Ramos (cell line): Measurements from ENCODE around the gene POLR3F.

Experiments used
- in situ Hi-C: fragments of 300-500 bp; cut with MboI; formaldehyde crosslinking; loops from one replicate; pipeline ENCODE4 v1.14.3; 2022; ENCODE audit warnings: low sequenced_read_pairs; ENCODE audit not compliant: unreplicated experiment

The POLR3F gene, protein sequence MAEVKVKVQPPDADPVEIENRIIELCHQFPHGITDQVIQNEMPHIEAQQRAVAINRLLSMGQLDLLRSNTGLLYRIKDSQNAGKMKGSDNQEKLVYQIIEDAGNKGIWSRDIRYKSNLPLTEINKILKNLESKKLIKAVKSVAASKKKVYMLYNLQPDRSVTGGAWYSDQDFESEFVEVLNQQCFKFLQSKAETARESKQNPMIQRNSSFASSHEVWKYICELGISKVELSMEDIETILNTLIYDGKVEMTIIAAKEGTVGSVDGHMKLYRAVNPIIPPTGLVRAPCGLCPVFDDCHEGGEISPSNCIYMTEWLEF

DNA sequence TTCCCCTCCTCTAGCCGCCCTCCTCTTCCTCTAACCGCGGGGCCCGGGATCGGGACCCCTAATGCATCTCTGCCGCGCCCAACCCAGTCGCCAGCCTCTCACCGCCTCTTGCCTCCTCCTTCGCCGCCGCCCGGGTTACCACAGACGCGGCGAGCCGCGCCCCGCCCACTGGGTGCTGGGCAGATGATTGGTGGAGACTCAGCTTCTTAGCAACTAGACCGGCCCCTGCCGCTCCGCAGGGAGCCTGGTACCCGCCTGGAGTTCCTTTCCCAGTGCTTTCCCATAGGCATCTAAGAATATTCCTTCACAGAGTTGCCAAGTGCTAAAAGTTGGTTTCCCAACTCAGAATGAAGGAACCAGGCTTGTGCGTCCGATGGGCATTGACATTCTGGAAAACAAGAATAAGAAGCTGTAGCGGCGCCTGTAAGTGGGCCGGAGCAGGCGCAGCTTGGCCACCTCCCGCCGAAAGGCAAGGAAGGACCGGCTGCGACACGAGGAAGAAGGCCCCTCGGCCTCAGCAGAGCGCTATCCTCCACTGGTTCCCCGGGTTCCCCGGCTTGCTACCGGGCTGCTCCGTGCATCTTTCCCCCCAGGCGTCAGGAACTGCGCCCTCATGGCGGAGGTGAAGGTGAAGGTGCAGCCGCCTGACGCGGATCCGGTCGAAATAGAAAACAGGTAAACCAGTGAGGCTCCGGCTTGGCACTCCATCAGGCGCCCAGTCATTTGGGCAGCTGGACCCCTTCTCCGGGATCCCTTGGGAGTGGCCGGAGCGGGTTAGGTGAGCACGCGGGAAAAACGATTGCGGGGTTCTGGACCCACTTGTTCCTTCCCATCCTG lies at the start of gene POLR3F, which contains the start of gene DZANK1:
TSS of gene POLR3F (plus strand) at position 497 of the 837 bp plus-strand sequence. CDS start at position 614, 117 bp downstream.
TSS of gene DZANK1 (minus strand) at position 137 of the 837 bp plus-strand sequence. CDS start 1,672 bp downstream, outside the sequence.
- in situ Hi-C loops = no loop called here

DNA sequence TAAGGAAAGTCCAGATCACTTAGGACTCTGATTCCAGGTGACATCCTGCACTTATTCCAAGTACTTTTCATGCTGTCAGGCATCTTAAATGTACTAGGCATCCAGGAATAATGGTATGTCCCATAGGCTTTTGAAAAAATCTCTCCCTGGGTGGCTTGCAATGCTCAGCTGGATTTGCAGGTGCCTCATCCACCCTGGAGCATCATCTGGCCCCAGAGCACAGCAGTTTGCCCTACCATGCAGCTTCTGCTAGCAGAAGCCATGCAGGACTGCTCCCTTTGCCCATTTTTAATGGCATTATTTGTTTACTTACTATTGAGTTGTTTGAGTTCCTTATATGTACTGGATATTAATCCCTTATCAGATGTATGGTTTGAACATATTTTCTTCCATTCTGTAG lies 45.6 kb upstream of the POLR3F start:
- in situ Hi-C loops = no loop called here

DNA sequence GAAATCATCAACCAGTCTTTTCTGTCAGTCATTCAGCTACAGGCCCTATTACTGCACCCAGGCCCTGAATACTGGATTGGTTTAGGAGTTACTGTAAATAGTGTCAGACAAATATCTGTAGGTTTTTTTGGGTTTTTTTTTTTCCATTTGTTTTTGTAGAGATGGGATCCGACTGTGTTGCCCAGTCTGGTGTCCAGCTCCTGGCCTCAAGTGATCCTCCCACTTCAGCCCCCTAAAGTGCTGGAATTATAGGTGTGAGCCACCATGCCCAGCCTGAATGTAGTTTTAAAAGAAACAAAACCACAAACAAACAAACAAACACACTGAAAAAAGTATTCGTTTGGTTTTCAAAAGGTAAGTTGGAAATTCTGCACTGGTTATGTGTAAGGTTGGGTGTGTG lies 40.0 kb upstream of the POLR3F start:
- in situ Hi-C loops = no loop called here

DNA sequence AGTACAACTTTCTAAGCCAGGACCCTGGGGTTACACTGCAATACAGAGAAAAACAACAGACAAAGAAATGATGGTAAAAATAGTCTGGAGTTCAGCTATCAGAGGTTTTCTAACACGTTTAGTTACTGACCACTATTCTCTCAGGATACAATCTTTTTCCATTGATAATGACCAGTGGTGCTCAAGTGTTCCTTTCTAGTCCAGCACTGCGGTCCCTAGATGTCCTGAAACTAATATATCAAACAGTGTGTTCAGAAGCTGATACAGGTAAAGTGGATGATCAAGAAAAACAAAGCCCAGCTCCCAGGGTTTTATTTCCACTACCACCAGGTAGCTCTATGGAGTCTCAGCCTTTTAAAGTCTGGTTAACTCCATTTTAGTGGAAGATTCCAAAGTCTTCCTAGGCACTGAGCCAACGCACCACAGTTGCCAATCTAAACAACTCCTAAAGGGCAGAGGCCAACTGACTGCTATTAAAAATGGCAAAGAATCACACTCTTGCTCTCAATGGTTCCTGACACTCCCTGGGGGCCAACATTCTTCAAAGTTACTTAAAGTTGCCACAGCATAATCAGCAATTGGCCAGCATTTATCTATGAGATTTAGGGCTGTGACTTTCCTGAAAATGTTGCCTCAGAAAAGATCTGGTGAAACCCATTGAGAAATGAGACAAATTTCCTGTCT lies 38.6 kb upstream of the POLR3F start:
- in situ Hi-C loops = no loop called here

DNA sequence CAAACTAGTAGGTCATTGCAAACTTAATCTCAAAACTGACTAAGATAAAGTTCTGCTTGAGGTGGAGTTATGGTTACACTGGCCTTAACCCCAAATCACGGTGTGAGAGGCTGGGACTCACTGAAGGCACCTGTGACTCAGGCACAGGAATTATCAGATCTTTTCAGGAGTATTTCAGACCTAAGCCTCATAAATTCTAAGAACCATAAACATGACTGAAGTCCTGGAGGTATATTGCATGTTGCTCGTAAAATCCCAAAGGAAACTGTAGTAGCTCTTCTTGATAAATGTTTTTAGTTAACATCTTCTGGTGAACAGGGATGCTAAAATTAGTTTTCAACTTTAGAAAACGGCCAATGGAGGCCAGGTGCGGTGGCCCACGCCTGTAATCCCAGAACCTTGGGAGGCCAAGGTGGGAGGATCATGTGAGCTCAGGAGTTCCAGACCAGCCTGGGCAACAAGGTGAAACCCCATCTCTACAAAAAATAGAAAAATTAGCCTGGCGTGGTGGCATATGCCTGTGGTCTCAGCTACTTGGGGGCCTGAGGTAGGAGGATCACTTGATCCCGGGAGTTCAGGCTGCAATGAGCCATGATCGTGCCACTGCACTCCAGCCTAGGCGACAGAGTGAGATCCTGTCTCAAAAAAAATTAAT lies 36.9 kb upstream of the POLR3F start:
- in situ Hi-C loops = no loop called here

DNA sequence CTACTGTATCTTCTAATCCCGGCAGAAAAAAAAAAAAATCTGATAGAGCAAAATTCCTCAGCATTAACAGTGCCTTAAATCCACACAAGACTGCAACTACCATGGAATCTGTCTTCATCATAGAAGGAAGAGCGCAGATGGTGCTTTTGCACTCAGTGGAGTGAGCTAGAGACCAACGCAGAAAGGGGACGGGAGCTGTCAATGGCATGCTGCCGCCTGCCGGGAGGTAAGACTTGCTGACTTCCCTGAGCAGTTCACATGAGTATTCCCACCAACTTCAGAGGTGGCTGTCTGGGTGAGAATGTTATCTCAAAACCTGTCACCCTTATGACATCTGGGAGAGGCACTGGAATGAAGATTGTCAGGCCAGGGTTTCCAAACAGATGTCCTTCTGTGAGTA lies 36.0 kb upstream of the POLR3F start:
- in situ Hi-C loops = no loop called here

DNA sequence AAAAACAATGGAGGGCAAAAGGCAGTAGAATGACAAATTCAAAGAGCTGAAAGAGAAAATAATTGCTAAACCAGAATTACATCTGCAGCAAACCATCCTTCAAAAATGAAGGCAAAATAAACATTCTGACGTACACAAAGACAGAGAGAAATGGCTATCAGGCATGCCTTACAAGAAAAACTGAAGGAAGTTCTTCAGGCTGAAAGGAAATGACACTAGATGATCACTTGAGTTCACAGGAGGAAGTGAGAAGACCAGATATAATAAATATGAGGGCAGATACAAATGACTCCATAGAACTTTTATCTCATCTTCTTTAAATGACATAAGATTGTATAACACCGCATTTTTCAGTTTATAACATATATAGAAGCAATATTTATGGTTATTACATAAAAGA lies 30.3 kb upstream of the POLR3F start:
- in situ Hi-C loops = no loop called here

DNA sequence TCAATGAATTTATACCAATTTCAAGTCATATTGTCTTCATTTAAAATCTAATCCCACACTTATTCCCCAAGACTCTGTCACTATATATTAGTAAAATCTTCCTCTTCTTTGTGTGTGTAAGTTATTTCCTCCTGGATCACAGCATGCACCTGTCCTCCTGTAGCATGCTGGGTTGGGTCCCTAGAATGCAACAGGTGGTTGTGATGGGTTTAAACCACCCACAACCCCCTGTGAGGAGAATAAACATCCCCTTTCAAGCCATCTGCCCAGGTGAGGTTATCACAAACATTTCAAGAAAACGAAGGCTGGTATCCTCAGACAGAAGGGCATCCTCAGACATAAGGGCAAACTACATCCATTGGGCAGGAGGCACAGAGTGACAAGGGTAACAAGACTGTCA lies 26.8 kb upstream of the POLR3F start:
- in situ Hi-C loops = loop anchor here (10.0 kb wide), 1 partner anchor 56 kb away; no protein-coding TSS in a partner anchor

DNA sequence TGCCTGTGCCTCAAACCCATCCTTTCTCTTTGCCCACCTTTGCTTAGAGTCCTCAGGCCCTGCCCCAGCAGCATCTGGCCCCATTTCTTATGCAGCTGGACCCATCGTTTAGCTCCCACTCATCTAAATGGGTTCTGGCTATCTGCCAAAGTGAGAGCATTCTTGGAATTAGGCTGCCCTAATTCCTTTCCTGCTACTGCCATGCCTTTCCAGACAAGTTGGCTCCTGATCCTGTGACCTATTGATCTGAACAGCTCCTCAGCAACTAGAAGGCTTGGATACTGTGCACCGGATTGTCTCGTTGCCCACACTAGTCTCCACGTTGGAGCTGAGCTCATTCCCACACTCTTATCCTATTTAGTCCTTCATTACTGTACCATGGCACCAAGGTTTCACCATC lies 23.3 kb upstream of the POLR3F start:
- in situ Hi-C loops = loop anchor here (10.0 kb wide), 1 partner anchor 59 kb away; no protein-coding TSS in a partner anchor

DNA sequence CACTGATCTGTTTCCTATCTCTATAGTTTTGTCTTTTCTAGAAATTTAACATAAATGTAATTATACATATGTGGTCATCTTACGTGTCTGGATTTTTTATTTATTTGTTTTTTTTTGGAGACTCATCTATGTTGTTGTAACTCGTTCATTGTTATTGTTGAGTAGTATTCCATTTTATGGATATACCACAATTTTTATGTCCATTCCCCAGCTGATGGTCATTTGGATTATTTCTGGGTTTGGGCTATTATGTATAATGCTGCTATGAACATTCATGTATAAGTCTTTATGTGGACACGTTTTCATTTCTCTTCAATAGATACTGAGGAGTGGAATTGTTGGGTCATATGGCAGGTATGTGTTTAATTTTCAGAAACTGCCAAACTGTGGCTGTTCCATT lies 10.6 kb upstream of the POLR3F start:
- in situ Hi-C loops = no loop called here

DNA sequence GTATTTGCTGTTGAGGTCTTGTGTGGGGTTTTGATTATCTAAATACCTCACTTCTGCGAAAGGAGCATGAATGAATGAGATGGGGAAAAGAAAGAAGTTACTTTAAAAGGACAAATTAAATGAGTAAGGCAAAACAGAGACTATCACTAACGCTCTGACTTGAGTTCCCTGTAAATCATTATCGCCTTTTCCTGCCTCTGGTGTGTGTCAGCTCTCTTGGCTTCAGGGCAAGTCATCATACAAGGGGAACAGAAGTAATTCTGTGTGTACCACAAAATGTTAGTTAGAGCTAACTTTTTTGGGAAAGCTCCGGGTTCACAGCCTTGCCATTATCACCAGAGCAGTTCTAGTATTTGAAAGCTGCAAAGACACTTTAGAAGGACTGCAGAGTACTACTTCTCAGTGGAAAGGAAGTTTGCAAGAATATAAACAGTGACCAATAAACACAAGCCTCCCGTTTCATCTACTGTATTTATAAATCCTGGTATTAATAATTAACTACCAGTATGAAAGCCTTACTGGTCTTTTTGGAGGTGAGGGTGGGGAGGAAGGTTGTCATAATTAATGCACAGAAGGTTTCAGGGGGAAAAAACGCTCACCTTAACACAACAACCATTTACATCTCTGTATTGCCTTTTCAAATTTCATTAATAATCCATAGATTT lies 1.5 kb upstream of the POLR3F start:
- in situ Hi-C loops = no loop called here

DNA sequence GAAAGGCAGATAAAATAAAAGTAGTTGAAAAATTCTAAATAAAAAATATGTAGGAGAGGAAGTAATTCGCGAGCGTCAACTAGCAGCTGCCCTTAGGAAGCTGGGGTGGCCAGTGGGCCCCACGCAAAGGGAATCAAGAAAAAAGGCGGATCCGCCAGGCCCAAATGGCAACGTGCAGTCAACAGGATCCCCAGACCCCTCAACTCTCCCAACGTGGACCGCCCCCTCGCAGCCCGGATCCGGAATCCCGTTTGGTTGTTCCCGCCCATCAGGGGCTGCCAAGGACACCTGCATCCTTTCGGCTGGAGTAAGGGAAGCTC lies 656 bp upstream of the POLR3F start:
- in situ Hi-C loops = no loop called here

DNA sequence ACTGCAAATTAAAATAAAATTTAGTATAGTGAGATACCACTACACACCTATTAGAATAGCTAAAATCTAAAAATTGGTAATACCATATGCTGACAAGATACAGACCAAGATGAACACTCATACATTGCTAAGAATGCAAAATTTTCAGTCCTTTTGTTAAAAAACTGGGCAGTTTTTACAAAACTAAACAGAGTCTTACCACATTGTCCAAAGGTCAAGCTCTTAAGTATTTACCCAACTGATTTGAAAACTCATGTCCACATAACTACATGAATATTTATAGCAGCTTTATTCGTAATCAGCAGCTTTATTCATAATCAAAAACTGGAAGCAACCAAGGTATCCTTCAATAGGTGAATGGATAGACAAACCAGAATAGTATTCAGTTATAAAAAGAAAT lies 10.0 kb downstream of the POLR3F start:
- in situ Hi-C loops = no loop called here

DNA sequence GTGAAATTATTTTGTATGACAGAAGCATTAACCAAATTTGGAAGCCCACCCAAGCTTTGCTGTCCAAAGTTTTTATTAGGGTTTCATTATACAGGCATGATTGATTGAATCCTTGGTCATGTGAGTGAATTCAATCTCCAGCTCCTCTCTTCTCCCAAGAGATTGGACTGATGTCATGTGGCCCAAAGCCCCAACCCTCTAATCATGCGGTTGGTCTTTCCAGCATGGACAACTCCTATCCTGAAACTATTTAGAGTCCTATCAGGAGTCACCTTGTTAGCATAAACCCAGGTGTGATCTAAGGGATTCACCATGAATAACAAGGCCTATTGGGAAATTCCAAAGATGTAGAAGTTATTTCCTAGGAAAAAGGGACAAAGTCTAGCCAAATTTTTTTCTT lies 10.6 kb downstream of the POLR3F start:
- in situ Hi-C loops = no loop called here

DNA sequence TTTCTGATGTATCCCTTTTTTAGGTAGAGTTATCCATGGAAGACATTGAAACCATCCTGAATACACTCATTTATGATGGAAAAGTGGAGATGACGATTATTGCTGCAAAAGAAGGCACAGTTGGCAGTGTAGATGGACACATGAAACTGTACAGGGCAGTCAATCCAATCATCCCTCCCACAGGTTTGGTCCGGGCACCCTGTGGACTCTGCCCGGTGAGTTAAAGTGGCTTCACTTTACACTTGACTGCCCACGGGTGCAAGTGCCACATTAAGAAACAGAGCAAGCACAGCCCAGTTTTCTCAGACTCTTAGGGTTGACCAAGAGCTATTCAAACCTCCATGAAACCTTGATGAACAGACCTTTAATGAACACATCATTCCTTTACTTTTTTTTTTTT lies 14.4 kb downstream of the POLR3F start:
- in situ Hi-C loops = no loop called here

DNA sequence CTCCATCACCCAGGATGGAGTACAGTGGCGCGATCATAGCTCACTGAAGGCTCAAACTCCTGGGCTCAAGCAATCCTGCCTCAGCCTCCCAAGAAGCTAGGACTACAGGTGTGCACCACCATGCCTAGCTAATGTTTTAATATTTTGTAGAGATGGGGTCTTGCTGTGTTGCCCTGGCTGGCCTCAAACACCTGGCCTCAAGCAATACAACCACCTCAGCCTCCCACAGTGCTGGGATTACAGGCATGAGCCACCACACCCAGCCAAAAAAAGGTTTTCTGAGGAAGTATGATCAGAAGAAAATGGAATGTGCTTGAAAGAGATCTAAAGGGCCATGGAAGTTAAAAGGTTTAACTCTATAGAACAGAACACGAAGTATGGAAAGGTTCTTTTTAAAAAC lies 21.1 kb downstream of the POLR3F start:
- in situ Hi-C loops = no loop called here

DNA sequence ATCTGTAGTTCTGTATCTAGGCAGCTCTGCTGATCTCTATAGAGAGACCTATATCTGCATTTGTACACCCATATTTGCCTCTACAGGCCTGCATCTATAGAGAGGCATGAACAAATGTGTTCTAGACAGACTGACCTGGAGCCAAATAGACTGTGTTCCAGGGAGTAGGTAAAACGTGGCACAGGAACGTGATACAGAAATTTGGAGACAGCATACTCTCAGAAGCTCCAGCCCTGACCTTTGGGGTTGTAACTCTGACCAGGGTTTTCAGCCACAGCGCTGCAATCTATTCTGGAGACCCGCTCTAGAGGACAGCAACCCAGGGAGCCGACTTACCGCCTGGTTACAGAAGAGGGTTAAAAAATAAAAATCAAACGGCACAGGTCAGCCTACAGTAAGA lies 28.9 kb downstream of the POLR3F start:
- in situ Hi-C loops = no loop called here

DNA sequence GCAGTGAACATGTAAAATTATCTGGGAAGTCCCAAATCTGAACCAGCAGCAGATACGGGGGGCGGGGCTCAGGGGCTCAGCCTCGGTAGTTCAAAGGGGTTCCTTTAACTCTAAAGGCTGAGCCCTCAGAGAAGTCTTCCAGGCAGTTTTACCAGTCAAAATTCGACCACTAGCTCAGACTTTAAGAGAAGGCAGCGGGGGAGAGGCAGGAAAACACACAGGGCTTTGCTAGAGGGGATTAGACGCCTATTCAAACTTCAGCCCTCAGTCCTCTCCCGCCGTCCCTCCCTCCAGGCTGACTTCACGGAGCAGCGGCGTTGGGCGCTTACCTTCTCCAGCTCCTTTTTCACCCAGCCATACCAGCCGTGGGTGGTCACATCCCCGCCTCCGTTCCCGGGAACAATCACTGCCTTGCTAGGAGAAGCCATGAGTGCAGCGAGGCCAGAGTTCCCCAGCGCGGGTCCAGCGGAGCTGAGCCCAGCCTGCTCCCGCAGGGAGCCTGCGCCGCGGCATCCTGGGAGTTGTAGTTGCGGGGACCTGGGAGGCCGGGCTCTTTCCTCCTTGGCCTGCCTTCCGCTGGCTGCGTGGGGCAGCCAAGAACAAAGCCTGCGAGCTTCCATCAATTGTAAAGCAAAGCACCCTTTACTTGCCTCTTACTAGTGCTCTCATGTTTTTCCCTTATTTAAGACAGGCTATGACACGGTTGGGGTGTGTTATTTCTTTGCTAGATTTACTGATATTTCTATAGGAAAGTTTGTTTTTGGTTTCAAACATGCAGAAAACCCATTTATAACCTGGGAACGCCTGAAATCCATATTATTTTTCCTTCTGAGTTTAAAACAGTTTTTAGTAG lies 29.8 kb downstream of the POLR3F start, which contains the start of gene RBBP9:
TSS of gene RBBP9 (minus strand) at position 486 of the 853 bp plus-strand sequence. CDS start at position 428, 58 bp downstream.
- in situ Hi-C loops = no loop called here

DNA sequence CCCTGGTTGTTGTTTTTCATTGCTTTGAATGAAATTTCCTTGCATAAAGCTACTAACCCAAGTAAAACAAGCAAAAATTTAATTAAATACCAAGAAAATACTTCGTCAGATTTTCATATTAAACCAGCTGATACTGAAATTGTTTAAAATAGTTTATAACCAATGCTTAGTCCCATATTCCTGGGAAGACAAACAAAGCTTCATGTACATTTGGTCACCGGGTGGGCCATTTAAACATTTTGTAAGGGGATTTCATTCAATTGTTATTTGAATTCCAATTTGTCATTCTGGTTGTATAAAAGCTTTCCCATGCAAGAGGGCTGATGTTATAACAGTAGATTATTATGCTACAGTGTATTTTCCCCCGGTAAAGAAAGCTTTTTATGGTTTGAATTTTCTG lies 30.4 kb downstream of the POLR3F start:
- in situ Hi-C loops = no loop called here
